ENCODE data around the gene YIPF4.

- no peak for TF ChIP-seq CTCF (conservative IDR thresholded peaks at IDR 0.05)
- TF ChIP-seq ZFX (IDR thresholded peaks at IDR 0.05), result no peak
Measured at GRCh38 chr2:32229635-32230034, 48.1 kb upstream of the YIPF4 start.
